Measurements from ENCODE around the gene PLCXD1.

PLCXD1 gene

DNA sequence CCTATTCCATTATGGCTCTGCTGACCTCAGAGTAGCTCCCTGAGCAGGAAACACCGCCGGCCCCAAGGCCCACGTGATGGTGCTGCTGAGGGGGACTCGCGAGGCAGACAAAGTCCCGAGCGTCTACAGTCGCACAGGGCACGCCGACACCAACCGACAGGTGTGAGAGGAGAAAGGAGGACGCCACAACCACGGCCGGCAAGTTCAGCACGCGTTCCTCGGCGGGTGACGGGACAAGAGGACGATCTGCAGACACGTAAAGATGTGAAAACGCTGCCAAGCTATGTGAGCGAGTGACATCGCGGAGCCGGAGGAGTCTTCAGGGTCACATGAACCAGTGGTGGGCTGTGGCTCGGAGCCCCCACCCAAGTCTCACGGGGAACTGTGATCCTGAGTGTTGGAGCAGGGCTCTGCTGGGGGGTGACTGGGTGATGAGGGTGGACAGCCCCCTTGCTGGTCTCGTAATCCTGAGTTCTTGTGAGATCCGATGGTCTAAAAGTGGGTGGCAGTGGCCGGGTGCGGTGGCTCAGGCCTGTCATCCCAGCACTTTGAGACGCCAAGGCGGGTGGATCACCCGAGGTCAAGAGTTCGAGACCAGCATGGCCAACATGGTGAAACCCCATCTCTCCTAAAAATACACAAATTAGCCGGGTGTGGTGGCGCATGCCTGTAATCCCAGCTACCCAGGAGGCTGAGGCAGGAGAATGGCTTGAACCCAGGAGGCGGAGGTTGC lies 71.6 kb downstream of the PLCXD1 start:
- DNase-seq (ENCODE audit: low spot score): no peak
- TF ChIP-seq, protein P1, sequence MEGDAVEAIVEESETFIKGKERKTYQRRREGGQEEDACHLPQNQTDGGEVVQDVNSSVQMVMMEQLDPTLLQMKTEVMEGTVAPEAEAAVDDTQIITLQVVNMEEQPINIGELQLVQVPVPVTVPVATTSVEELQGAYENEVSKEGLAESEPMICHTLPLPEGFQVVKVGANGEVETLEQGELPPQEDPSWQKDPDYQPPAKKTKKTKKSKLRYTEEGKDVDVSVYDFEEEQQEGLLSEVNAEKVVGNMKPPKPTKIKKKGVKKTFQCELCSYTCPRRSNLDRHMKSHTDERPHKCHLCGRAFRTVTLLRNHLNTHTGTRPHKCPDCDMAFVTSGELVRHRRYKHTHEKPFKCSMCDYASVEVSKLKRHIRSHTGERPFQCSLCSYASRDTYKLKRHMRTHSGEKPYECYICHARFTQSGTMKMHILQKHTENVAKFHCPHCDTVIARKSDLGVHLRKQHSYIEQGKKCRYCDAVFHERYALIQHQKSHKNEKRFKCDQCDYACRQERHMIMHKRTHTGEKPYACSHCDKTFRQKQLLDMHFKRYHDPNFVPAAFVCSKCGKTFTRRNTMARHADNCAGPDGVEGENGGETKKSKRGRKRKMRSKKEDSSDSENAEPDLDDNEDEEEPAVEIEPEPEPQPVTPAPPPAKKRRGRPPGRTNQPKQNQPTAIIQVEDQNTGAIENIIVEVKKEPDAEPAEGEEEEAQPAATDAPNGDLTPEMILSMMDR (IDR thresholded peaks at IDR 0.05; ENCODE audit: extremely low read depth, missing control alignments): no peak

Measured in GM20000 (cell line).